ENCODE results near the gene SNRPA.

DNA sequence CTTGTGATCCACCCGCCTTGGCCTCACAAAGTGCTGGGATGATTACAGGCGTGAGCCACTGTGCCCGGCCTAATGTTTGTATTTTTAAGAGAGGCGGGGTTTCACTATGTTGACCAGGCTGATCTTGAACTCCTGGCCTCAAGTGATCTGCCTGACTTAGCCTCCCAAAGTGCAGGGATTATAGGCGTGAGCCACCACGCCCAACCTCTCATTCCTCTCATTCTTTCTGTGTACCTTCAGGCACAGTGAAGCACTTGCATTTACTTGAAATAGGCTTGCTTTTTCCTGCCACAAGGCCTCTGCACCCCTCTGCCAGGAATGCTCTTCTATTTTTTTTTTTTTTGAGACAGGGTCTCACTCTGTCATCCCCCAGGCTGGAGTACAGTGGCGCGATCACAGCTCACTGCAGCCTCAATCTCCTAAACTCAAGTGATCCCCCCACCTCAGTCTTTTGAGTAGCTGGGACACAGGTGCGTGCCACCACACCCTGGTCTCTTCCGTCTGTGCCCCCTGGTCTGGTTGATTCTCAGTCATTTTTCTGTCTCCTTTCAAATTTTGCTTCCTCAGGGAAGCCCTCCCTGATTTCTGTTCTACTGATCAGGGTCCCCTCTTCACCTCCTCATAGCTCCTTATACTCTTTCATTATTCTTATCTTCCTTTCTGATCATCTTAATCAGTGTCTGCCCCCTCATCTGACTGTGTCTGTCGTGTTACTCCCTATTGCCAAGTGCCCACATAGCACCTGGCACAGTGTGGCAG lies 15.8 kb upstream of the SNRPA start:
- TF ChIP-seq FOSL2 (CRISPR knock-in tag; IDR thresholded peaks at IDR 0.05), result no peak
- no peak for TF ChIP-seq HNRNPH1 (optimal IDR thresholded peaks at IDR 0.05; ENCODE audit: low read depth, low read length)
- TF ChIP-seq ZNF547 (CRISPR knock-in tag; IDR thresholded peaks at IDR 0.05), result no peak
- TF ChIP-seq, protein P1, sequence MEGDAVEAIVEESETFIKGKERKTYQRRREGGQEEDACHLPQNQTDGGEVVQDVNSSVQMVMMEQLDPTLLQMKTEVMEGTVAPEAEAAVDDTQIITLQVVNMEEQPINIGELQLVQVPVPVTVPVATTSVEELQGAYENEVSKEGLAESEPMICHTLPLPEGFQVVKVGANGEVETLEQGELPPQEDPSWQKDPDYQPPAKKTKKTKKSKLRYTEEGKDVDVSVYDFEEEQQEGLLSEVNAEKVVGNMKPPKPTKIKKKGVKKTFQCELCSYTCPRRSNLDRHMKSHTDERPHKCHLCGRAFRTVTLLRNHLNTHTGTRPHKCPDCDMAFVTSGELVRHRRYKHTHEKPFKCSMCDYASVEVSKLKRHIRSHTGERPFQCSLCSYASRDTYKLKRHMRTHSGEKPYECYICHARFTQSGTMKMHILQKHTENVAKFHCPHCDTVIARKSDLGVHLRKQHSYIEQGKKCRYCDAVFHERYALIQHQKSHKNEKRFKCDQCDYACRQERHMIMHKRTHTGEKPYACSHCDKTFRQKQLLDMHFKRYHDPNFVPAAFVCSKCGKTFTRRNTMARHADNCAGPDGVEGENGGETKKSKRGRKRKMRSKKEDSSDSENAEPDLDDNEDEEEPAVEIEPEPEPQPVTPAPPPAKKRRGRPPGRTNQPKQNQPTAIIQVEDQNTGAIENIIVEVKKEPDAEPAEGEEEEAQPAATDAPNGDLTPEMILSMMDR (CRISPR knock-in tag; IDR thresholded peaks at IDR 0.05), result no peak
- no peak for TF ChIP-seq CBX1 (IDR thresholded peaks at IDR 0.05; ENCODE audit: low read depth)
- TF ChIP-seq, protein P2, sequence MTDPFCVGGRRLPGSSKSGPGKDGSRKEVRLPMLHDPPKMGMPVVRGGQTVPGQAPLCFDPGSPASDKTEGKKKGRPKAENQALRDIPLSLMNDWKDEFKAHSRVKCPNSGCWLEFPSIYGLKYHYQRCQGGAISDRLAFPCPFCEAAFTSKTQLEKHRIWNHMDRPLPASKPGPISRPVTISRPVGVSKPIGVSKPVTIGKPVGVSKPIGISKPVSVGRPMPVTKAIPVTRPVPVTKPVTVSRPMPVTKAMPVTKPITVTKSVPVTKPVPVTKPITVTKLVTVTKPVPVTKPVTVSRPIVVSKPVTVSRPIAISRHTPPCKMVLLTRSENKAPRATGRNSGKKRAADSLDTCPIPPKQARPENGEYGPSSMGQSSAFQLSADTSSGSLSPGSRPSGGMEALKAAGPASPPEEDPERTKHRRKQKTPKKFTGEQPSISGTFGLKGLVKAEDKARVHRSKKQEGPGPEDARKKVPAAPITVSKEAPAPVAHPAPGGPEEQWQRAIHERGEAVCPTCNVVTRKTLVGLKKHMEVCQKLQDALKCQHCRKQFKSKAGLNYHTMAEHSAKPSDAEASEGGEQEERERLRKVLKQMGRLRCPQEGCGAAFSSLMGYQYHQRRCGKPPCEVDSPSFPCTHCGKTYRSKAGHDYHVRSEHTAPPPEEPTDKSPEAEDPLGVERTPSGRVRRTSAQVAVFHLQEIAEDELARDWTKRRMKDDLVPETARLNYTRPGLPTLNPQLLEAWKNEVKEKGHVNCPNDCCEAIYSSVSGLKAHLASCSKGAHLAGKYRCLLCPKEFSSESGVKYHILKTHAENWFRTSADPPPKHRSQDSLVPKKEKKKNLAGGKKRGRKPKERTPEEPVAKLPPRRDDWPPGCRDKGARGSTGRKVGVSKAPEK (CRISPR knock-in tag; IDR thresholded peaks at IDR 0.05; ENCODE audit: borderline replicate concordance), result no peak
- no peak for TF ChIP-seq MXI1 (IDR thresholded peaks at IDR 0.05; ENCODE audit: borderline replicate concordance, low read depth, low read length)
- no peak for TF ChIP-seq FOXJ3 (CRISPR knock-in tag; IDR thresholded peaks at IDR 0.05; ENCODE audit: borderline replicate concordance)
- no peak for TF ChIP-seq RAD21 (CRISPR knock-in tag; IDR thresholded peaks at IDR 0.05)
- TF ChIP-seq, protein P3, sequence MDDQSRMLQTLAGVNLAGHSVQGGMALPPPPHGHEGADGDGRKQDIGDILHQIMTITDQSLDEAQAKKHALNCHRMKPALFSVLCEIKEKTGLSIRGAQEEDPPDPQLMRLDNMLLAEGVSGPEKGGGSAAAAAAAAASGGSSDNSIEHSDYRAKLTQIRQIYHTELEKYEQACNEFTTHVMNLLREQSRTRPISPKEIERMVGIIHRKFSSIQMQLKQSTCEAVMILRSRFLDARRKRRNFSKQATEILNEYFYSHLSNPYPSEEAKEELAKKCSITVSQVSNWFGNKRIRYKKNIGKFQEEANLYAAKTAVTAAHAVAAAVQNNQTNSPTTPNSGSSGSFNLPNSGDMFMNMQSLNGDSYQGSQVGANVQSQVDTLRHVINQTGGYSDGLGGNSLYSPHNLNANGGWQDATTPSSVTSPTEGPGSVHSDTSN (CRISPR knock-in tag; IDR thresholded peaks at IDR 0.05; ENCODE audit: borderline replicate concordance), result no peak
- no peak for TF ChIP-seq TBL1XR1 (IDR thresholded peaks at IDR 0.05; ENCODE audit: borderline replicate concordance, low read length, partially characterized antibody)
- no peak for TF ChIP-seq TCF7L2 (IDR thresholded peaks at IDR 0.05; ENCODE audit: low read depth, low read length)

Data from HepG2 (cell line).